OCI-LY3 (cell line): ENCODE measurements around the gene GSTK1.

Experiments
- CTCF ChIP-seq: fragments of 200-600, 300-600 bp; sonication (generic); IDR thresholded peaks from 2 replicates; pipeline ENCODE4 v1.5.1; 2014; ENCODE audit warnings: antibody characterized with exemption, low read length, low read depth
- EZH2phosphoT487 ChIP-seq: fragments of 200-600 bp; shearing (Covaris generic); IDR thresholded peaks from 2 replicates; pipeline ENCODE4 v1.6.1; 2018; ENCODE audit warnings: antibody characterized with exemption, mixed run types, low read depth

- TF ChIP-seq CTCF (no peak), EZH2phosphoT487 (no peak)
Measured at GRCh38 chr7:143216686-143217085, 46.6 kb upstream of the GSTK1 start.
